ENCODE measurements around the gene FHL2.

DNA sequence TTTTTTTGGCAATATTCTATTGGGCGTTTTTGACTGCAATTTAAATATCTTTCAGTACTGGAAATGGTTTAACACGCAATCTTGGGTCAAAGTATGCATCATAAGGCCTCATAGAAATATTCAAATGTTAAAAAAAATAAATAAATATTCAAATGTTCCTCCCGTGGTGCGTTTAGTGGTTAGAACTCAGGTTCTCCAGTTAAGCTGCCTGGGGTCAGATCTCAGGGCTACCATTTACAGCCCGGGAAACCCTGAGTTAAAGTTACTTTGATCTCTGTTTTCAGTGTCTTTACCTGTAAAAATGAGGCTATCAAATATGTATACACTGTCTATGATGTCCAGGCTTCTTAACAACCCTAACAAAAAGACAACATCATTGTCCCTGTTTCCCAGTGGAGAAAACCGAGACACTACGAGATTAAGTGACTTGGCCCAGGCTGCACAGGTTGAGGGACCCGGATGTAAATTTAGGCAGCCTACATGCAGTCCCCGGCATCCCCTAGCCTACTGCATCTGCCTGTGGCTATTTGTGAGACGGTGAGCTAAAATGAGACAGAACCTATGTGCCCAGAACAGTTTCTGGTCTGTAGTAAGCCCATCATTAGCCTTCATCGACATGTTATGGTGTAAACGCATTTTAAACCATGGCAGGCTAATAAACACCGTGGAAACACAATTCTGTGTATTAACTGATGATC is 1.7 kb downstream of the FHL2 start:
- TF ChIP-seq, protein P1, sequence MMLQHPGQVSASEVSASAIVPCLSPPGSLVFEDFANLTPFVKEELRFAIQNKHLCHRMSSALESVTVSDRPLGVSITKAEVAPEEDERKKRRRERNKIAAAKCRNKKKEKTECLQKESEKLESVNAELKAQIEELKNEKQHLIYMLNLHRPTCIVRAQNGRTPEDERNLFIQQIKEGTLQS (CRISPR knock-in tag; IDR thresholded peaks at IDR 0.05) = no peak
- TF ChIP-seq, protein P2, sequence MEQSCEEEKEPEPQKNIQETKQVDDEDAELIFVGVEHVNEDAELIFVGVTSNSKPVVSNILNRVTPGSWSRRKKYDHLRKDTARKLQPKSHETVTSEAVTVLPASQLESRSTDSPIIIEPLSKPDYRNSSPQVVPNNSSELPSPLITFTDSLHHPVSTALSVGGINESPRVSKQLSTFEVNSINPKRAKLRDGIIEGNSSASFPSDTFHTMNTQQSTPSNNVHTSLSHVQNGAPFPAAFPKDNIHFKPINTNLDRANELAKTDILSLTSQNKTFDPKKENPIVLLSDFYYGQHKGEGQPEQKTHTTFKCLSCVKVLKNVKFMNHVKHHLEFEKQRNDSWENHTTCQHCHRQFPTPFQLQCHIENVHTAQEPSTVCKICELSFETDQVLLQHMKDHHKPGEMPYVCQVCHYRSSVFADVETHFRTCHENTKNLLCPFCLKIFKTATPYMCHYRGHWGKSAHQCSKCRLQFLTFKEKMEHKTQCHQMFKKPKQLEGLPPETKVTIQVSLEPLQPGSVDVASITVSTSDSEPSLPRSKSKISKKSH (CRISPR knock-in tag; IDR thresholded peaks at IDR 0.05; ENCODE audit: borderline replicate concordance) = no peak
- TF ChIP-seq POLR2A (IDR thresholded peaks at IDR 0.05; ENCODE audit: insufficient read depth in 1 of 2, low read depth in 2 of 2, low read length in 2 of 2) (no peak), ZSCAN29 (CRISPR knock-in tag; conservative IDR thresholded peaks at IDR 0.05) (no peak), HMG20A (CRISPR knock-in tag; IDR thresholded peaks at IDR 0.05; ENCODE audit: borderline replicate concordance) (no peak), ZNF30 (CRISPR knock-in tag; IDR thresholded peaks at IDR 0.05) (no peak), ZNF780A (CRISPR knock-in tag; IDR thresholded peaks at IDR 0.05) (no peak), EZH2 (conservative IDR thresholded peaks at IDR 0.05; ENCODE audit: low read depth, low read length) (no peak), PAX8 (CRISPR knock-in tag; IDR thresholded peaks at IDR 0.05; ENCODE audit: borderline replicate concordance) (no peak), NFIC (IDR thresholded peaks at IDR 0.05; ENCODE audit: low read length) (no peak), ATM (IDR thresholded peaks at IDR 0.05; ENCODE audit: borderline replicate concordance) (no peak)
- TF ChIP-seq, protein P3, sequence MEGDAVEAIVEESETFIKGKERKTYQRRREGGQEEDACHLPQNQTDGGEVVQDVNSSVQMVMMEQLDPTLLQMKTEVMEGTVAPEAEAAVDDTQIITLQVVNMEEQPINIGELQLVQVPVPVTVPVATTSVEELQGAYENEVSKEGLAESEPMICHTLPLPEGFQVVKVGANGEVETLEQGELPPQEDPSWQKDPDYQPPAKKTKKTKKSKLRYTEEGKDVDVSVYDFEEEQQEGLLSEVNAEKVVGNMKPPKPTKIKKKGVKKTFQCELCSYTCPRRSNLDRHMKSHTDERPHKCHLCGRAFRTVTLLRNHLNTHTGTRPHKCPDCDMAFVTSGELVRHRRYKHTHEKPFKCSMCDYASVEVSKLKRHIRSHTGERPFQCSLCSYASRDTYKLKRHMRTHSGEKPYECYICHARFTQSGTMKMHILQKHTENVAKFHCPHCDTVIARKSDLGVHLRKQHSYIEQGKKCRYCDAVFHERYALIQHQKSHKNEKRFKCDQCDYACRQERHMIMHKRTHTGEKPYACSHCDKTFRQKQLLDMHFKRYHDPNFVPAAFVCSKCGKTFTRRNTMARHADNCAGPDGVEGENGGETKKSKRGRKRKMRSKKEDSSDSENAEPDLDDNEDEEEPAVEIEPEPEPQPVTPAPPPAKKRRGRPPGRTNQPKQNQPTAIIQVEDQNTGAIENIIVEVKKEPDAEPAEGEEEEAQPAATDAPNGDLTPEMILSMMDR (CRISPR knock-in tag; IDR thresholded peaks at IDR 0.05) = no peak
- TF ChIP-seq, protein P4, sequence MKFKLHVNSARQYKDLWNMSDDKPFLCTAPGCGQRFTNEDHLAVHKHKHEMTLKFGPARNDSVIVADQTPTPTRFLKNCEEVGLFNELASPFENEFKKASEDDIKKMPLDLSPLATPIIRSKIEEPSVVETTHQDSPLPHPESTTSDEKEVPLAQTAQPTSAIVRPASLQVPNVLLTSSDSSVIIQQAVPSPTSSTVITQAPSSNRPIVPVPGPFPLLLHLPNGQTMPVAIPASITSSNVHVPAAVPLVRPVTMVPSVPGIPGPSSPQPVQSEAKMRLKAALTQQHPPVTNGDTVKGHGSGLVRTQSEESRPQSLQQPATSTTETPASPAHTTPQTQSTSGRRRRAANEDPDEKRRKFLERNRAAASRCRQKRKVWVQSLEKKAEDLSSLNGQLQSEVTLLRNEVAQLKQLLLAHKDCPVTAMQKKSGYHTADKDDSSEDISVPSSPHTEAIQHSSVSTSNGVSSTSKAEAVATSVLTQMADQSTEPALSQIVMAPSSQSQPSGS (CRISPR knock-in tag; IDR thresholded peaks at IDR 0.05) = no peak
- TF ChIP-seq, protein P5, sequence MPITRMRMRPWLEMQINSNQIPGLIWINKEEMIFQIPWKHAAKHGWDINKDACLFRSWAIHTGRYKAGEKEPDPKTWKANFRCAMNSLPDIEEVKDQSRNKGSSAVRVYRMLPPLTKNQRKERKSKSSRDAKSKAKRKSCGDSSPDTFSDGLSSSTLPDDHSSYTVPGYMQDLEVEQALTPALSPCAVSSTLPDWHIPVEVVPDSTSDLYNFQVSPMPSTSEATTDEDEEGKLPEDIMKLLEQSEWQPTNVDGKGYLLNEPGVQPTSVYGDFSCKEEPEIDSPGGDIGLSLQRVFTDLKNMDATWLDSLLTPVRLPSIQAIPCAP (CRISPR knock-in tag; IDR thresholded peaks at IDR 0.05; ENCODE audit: low read depth) = no peak

All from HepG2 (cell line).